ENCODE measurements around the gene COL23A1. TPM values are rescaled to one million over a fixed set of nuclear protein-coding genes. Genes with fewer than 3 reads are reported as not detected.

The COL23A1 gene
- total and polyA plus RNA-seq, 2 of the 13 experiments (the other 11 are each of a cell fraction or from before 2014, with no cell fraction given): not detected

DNA sequence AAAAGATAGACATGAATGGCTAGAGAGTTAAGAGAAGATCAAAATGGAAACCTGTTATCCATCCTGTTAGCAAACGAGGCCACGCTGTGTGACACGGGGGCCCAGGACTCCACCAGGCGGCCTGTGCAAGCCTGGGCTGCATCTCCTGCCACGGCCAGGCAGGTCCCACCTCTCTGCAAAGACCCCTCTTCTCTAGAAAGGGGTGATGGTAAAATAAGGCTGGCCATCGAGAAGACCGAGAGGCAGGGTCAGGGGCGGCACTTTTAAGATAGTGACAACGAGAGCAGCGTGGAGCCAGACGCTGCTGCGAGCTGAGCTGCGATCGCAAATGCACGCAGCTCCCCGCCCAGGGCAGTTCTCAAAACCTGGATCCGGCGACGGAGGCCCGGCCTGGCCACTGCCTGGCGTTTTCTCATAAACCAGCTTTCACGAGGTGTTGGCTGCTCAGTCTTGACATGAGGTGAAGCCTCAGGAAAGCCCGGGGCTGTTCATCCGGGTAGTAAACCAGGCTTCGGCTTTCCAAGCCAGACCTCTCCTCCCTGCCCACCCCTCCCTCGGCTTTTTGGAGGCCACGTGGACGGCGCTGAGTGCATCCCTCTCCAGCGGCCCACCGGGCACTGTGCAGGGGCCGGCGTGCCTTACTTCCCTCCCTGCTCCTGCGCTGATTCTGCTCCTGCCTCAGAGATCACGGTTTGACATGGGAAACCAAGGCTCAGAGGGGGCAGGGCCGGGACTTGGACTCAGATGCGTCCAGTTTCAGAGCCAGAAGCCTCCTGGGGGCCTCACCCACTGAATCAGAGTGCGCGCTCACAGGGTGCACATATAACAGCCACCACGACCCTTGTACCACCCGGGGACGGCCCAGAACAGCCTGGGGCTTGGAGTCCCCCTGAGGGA lies 206.0 kb downstream of the COL23A1 start:
- no peak for DNase-seq (ENCODE audit: low spot score)
- Histone ChIP-seq H3K9me3 (ENCODE audit: low read length) (no peaks in the 10 kb centered on the region), H3K27ac (ENCODE audit: extremely low read length, insufficient read depth, low read length) (no peak overlapping the region), H3K4me1 (ENCODE audit: insufficient read depth, low read length) (peaks cover 11% of the 10 kb centered on the region), H3K36me3 (replicated peaks in 1 of 2; ENCODE audit: control insufficient read depth in 1 of 2, insufficient read depth in 2 of 2, low read length in 2 of 2) (no peaks in the 10 kb centered on the region), H3K27me3 (ENCODE audit: control insufficient read depth in 1 of 2, insufficient read depth in 2 of 2, low read length in 2 of 2) (peaks cover 3 to 41% of the 10 kb centered on the region in 2 experiments; a peak in 4 of 5 replicates), H4K20me1 (ENCODE audit: insufficient read depth, low read length) (no peaks in the 10 kb centered on the region), H3K79me2 (ENCODE audit: insufficient read depth, low read length) (no peaks in the 10 kb centered on the region), H3K4me2 (ENCODE audit: low read depth, low read length) (no peak overlapping the region), H3K9ac (ENCODE audit: insufficient read depth, low read depth, low read length) (no peak overlapping the region), H3K4me3 (replicated peaks in 1 of 3; ENCODE audit: insufficient read depth in 1 of 3, low read depth in 2 of 3, low read length in 3 of 3) (no peak overlapping the region), H2AFZ (ENCODE audit: low read length) (no peak overlapping the region)
- 40% methylated on average over 26 of the region's 42 CpGs for WGBS (ENCODE audit: low lambda C conversion rate)
- BruUV-seq (replicated peaks): no TSS peak
- intact Hi-C loops (cut with micrococcal nuclease; ENCODE audit: unreplicated experiment): no loop called here
- FAIRE-seq: no peak
- no peak for ATAC-seq
- TF ChIP-seq KDM4B (CRISPR knock-in tag; IDR thresholded peaks at IDR 0.05) (no peak), JDP2 (CRISPR knock-in tag; IDR thresholded peaks at IDR 0.05; ENCODE audit: borderline replicate concordance) (no peak), MXD4 (CRISPR knock-in tag; IDR thresholded peaks at IDR 0.05) (no peak), ZSCAN9 (CRISPR knock-in tag; IDR thresholded peaks at IDR 0.05; ENCODE audit: borderline replicate concordance) (no peak), TEAD2 (CRISPR knock-in tag; IDR thresholded peaks at IDR 0.05) (no peak), ZNF766 (CRISPR knock-in tag; IDR thresholded peaks at IDR 0.05; ENCODE audit: borderline replicate concordance) (no peak)
- in situ Hi-C loops (cut with HindIII; ENCODE audit: extremely low pct_ligation_motif_present, low pct_unique_long_range_greater_than_20kb): no loop called here
- ChIA-PET POLR2A (no interaction called here), CTCF (ENCODE audit: low intra/inter-chr PET ratio, low total read pairs) (no interaction called here)

DNA sequence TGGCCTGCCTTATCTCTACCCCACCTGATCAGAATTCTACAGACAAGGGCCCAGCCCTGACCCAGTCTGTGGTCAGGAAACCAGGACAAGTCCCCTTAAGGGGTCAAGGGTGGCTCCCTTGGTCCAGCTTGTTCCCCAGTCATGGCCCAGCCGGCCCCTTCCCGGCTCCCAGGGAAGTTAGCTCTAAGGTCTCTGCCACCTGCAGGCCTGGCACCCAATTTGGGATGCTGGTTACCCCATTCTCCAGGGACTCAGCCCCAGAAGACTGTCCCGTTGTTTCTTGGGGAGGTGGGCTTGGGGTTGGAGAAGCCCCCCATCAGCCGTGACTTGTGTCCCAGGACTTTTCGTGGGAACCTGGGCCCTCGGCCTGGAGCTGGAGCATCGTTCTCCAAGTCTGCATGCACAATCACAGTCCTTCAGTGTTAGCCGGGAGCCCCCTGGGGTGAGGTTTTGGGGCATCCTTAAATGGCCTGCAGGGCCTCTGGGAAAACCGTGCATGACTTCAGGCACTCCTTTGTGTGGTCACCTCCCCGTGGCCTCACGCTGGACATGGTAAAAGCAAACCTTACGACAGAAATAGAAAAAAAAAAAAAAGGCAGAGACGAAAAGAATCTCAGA lies 206.8 kb downstream of the COL23A1 start:
- no peak overlapping the region for H3K4me2 ChIP-seq (ENCODE audit: low read depth, low read length)
- H3K27ac ChIP-seq (ENCODE audit: extremely low read length, insufficient read depth, low read length): no peak overlapping the region
- in situ Hi-C loops (cut with HindIII; ENCODE audit: extremely low pct_ligation_motif_present, low pct_unique_long_range_greater_than_20kb): no loop called here
- H3K9ac ChIP-seq (ENCODE audit: insufficient read depth, low read depth, low read length): no peak overlapping the region
- no peak for DNase-seq (ENCODE audit: low spot score)
- no peaks in the 10 kb centered on the region for H3K36me3 ChIP-seq (replicated peaks in 1 of 2; ENCODE audit: control insufficient read depth in 1 of 2, insufficient read depth in 2 of 2, low read length in 2 of 2)
- no peak overlapping the region for H2AFZ ChIP-seq (ENCODE audit: low read length)
- CTCF ChIA-PET (ENCODE audit: low intra/inter-chr PET ratio, low total read pairs): no interaction called here
- H3K4me3 ChIP-seq (replicated peaks in 1 of 3; ENCODE audit: insufficient read depth in 1 of 3, low read depth in 2 of 3, low read length in 3 of 3): no peak overlapping the region
- intact Hi-C loops (cut with micrococcal nuclease; ENCODE audit: unreplicated experiment): no loop called here
- ATAC-seq: no peak
- POLR2A ChIA-PET: no interaction called here
- no peak for FAIRE-seq
- H3K27me3 ChIP-seq (ENCODE audit: control insufficient read depth in 1 of 2, insufficient read depth in 2 of 2, low read length in 2 of 2): peaks cover 3 to 40% of the 10 kb centered on the region in 2 experiments; a peak in 4 of 5 replicates
- no peaks in the 10 kb centered on the region for H3K79me2 ChIP-seq (ENCODE audit: insufficient read depth, low read length)
- BruUV-seq (replicated peaks): no TSS peak
- peaks cover 11% of the 10 kb centered on the region for H3K4me1 ChIP-seq (ENCODE audit: insufficient read depth, low read length)
- H4K20me1 ChIP-seq (ENCODE audit: insufficient read depth, low read length): no peaks in the 10 kb centered on the region
- H3K9me3 ChIP-seq (ENCODE audit: low read length): no peaks in the 10 kb centered on the region
- WGBS (ENCODE audit: low lambda C conversion rate): 59% methylated on average over 9 of the region's 13 CpGs
- TF ChIP-seq, protein P1, sequence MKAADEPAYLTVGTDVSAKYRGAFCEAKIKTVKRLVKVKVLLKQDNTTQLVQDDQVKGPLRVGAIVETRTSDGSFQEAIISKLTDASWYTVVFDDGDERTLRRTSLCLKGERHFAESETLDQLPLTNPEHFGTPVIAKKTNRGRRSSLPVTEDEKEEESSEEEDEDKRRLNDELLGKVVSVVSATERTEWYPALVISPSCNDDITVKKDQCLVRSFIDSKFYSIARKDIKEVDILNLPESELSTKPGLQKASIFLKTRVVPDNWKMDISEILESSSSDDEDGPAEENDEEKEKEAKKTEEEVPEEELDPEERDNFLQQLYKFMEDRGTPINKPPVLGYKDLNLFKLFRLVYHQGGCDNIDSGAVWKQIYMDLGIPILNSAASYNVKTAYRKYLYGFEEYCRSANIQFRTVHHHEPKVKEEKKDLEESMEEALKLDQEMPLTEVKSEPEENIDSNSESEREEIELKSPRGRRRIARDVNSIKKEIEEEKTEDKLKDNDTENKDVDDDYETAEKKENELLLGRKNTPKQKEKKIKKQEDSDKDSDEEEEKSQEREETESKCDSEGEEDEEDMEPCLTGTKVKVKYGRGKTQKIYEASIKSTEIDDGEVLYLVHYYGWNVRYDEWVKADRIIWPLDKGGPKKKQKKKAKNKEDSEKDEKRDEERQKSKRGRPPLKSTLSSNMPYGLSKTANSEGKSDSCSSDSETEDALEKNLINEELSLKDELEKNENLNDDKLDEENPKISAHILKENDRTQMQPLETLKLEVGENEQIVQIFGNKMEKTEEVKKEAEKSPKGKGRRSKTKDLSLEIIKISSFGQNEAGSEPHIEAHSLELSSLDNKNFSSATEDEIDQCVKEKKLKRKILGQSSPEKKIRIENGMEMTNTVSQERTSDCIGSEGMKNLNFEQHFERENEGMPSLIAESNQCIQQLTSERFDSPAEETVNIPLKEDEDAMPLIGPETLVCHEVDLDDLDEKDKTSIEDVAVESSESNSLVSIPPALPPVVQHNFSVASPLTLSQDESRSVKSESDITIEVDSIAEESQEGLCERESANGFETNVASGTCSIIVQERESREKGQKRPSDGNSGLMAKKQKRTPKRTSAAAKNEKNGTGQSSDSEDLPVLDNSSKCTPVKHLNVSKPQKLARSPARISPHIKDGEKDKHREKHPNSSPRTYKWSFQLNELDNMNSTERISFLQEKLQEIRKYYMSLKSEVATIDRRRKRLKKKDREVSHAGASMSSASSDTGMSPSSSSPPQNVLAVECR (CRISPR knock-in tag; IDR thresholded peaks at IDR 0.05; ENCODE audit: borderline replicate concordance): no peak
- TF ChIP-seq ETV5 (CRISPR knock-in tag; IDR thresholded peaks at IDR 0.05; ENCODE audit: borderline replicate concordance): no peak
- no peak for TF ChIP-seq ZNF567 (CRISPR knock-in tag; IDR thresholded peaks at IDR 0.05; ENCODE audit: borderline replicate concordance)
- no peak for TF ChIP-seq MZF1 (CRISPR knock-in tag; IDR thresholded peaks at IDR 0.05; ENCODE audit: borderline replicate concordance)
- TF ChIP-seq AHR (CRISPR knock-in tag; IDR thresholded peaks at IDR 0.05): no peak
- no peak for TF ChIP-seq GATAD2A (CRISPR knock-in tag; IDR thresholded peaks at IDR 0.05)
- no peak for TF ChIP-seq ZNF878 (CRISPR knock-in tag; IDR thresholded peaks at IDR 0.05)
- TF ChIP-seq MBNL3 (CRISPR knock-in tag; conservative IDR thresholded peaks at IDR 0.05): no peak
- no peak for TF ChIP-seq ZNF772 (CRISPR knock-in tag; IDR thresholded peaks at IDR 0.05)
